GM19467 (cell line): ENCODE measurements around the gene MAP7.
"Not testable (repeated sequence)": the region's sequence is repeated elsewhere in the genome, so short reads cannot be mapped to it uniquely, and the experiment has no call there.

Experiments used
- ATAC-seq: cut with Tn5 transposase; IDR thresholded peaks from one replicate; pipeline ENCODE4 v1.9.1; 2021; ENCODE audit warnings: mild to moderate bottlenecking, moderate library complexity; ENCODE audit not compliant: unreplicated experiment

The MAP7 gene

GRCh38 chr6:136401236-136401635, 149.0 kb downstream of the MAP7 start:
- not testable (repeated sequence) for ATAC-seq

- no peak for ATAC-seq
These were observed 151.8 kb downstream of the MAP7 start for GRCh38 chr6:136398453-136398852.

- no peak for ATAC-seq
These were observed 153.3 kb downstream of the MAP7 start for GRCh38 chr6:136396908-136397307.

GRCh38 chr6:136390959-136391358, 159.3 kb downstream of the MAP7 start:
- not testable (repeated sequence) for ATAC-seq

GRCh38 chr6:136387316-136387715, 162.9 kb downstream of the MAP7 start:
- no peak for ATAC-seq

- no peak for ATAC-seq
These were observed 166.8 kb downstream of the MAP7 start for GRCh38 chr6:136383268-136383937.

- ATAC-seq = no peak
These were observed 167.5 kb downstream of the MAP7 start for GRCh38 chr6:136382676-136383252.

- ATAC-seq = no peak
These were observed 171.3 kb downstream of the MAP7 start for GRCh38 chr6:136378888-136379287.

- not testable (repeated sequence) for ATAC-seq
These were observed 174.4 kb downstream of the MAP7 start for GRCh38 chr6:136375836-136376235.

GRCh38 chr6:136371959-136372358, 178.3 kb downstream of the MAP7 start:
- ATAC-seq = no peak

GRCh38 chr6:136370988-136371728, 179.1 kb downstream of the MAP7 start:
- no peak for ATAC-seq

- no peak for ATAC-seq
These were observed 184.4 kb downstream of the MAP7 start for GRCh38 chr6:136365776-136366354.

GRCh38 chr6:136362421-136363356, 187.5 kb downstream of the MAP7 start:
- no peak for ATAC-seq

GRCh38 chr6:136361787-136362186, 188.4 kb downstream of the MAP7 start:
- no peak for ATAC-seq

GRCh38 chr6:136360783-136361182, 189.4 kb downstream of the MAP7 start:
- no peak for ATAC-seq

- no peak for ATAC-seq
These were observed 190.4 kb downstream of the MAP7 start for GRCh38 chr6:136359851-136360250.

GRCh38 chr6:136351518-136352110, 198.6 kb downstream of the MAP7 start:
- ATAC-seq = no peak

GRCh38 chr6:136350914-136351313, 199.3 kb downstream of the MAP7 start:
- ATAC-seq = no peak

GRCh38 chr6:136347847-136348246, 202.4 kb downstream of the MAP7 start:
- no peak for ATAC-seq

- ATAC-seq = no peak
These were observed 205.1 kb downstream of the MAP7 start for GRCh38 chr6:136345145-136345544.
